Amygdala (tissue), 56 donors: ENCODE measurements around the gene TAGLN.
A peak's percentile ranks its signal among the peaks of the same experiment; 100 is the strongest.

Experiments used
- DNase-seq, 56 donors: peaks; one replicate each; lab custom pipeline; 2025; lab: John Stamatoyannopoulos, UW

TAGLN gene

GRCh38 chr11:117229411-117229810 is 30.2 kb downstream of the TAGLN start:
- DNase-seq: no peak

GRCh38 chr11:117229931-117230285 is 30.7 kb downstream of the TAGLN start:
- no peak for DNase-seq

- DNase-seq: no peak
Observed at GRCh38 chr11:117230286-117230961, 31.3 kb downstream of the TAGLN start.

- peak in 1 of 56 donors; percentile 46 for DNase-seq
Observed at GRCh38 chr11:117230999-117231841, 32.0 kb downstream of the TAGLN start.

- DNase-seq: peak in 3 of 56 donors; percentile 43 to 71 (median 63)
Observed at GRCh38 chr11:117231842-117232091, 32.6 kb downstream of the TAGLN start, which contains the start of gene PCSK7. Gene PCSK7, minus strand, starts transcription at chr11:117232073. Its CDS starts 2,229 bp downstream, at chr11:117229844.

- peak in 53 of 56 donors; percentile 27 to 89 (median 72) for DNase-seq
Observed at GRCh38 chr11:117232092-117232878, 33.1 kb downstream of the TAGLN start, which contains the start of gene RNF214. Gene RNF214, plus strand, starts transcription at chr11:117232671. Its CDS starts 1,602 bp downstream, at chr11:117234273.

GRCh38 chr11:117232911-117233409 is 33.8 kb downstream of the TAGLN start:
- DNase-seq: peak in 3 of 56 donors; percentile 23 to 66 (median 28)

- no peak for DNase-seq
Observed at GRCh38 chr11:117238221-117238620, 39.1 kb downstream of the TAGLN start.

GRCh38 chr11:117239295-117239694 is 40.1 kb downstream of the TAGLN start:
- no peak for DNase-seq

GRCh38 chr11:117248341-117248740 is 49.2 kb downstream of the TAGLN start:
- DNase-seq: no peak

- DNase-seq: no peak
Observed at GRCh38 chr11:117249571-117249970, 50.4 kb downstream of the TAGLN start.

GRCh38 chr11:117251506-117251905 is 52.3 kb downstream of the TAGLN start:
- DNase-seq: no peak

- DNase-seq: no peak
Observed at GRCh38 chr11:117255966-117256365, 56.8 kb downstream of the TAGLN start.

- no peak for DNase-seq
Observed at GRCh38 chr11:117256573-117256972, 57.4 kb downstream of the TAGLN start.
